NOMO-1 (cell line): ENCODE data around the gene PAQR8.
"Not testable (repeated sequence)": the region's sequence is repeated elsewhere in the genome, so short reads cannot be mapped to it uniquely, and the experiment has no call there.

Experiments used
- DNase-seq, 2 experiments: peaks; one replicate each; lab custom pipeline; 2025; ENCODE audit not compliant: unreplicated experiment in 2 of 2; lab: John Stamatoyannopoulos, UW

Gene PAQR8

DNA sequence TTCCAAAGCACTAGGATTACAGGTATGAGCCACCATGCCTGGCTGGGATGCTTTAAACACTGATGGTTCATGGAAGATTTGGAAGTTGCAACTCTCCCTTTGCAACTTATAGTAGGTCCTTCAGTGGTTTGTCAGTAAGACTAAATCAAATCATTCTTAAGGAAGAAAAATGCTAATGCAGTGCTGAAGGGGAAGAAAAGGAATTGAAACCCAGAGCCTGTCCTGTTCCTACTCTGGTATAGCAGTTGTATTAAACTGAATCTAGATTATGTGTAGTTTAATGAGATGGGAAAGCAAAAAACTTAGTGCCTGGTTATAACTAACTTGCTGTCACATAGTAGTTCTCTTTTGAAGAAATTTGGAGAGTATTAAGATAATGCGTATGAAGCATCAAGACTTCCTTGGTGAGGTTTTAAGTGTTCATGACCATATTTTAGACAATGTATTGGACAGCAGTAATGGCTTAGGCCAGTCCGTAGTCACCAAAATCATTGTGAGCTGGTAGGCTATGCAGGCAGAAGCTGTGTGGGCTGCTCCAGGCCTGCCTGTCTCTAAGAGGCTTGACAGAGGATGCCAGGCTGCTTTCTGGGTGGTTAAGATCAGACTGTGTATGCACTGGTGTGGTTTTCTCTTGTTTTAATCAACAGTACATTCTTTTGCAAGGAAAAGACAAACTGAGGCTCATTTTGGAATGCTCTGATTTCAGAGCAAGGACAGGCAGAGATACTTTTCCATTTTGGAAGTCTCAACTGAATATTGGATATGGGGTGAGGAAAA is 14.0 kb downstream of the PAQR8 start:
- DNase-seq: peak in 1 of 2 experiments; percentile 37

DNA sequence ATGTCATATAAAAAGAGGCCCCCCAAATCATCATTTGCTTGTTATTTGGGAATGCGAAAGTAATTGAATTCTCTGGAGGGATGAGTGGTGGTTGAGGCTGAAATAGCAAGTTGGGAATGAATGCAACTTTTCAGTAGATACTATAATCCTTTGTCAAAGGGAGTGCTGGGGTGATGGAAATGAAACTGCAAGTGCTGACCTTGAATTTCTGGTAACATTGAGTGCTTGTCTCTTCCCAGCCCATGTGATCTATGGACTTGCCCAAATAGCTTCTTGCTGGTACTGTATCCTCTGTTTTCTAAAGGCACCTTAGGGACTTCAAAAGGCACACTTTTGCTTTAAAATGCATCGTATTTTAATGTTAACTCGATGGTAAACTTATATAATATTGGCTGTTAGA is 14.8 kb downstream of the PAQR8 start:
- no peak for DNase-seq

DNA sequence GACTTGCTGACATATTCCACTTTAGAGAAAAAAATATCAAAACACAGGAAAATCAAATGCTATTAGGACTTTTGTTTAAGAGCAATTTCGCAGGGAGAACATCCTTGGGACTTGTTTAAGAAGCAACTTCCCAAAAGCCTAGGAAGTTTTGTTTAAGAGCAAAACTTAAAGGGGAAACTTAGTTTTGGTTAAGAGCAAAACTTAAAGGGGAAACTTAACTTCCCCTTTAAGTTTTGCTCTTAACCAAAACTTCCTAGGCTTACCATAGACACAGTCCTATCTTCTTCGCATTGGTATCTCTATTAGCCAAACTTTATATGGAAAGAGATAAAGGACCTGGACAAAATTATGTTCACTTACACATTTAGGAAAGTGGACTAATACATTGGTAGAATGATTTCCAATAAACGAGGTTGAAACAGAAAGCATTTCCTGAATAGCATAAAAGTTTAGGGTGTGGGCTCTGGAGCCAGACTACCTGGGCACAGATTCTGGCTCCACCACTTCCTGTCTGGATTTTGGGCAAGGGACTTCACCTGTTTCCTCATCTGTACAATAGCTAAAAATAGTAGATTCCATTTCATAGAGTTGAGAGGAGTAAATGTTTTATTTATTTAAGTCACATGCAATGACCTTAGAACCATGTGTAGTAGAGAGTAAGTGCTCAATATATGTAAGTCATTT is 15.7 kb downstream of the PAQR8 start:
- DNase-seq: peak; percentile 19 to 65

DNA sequence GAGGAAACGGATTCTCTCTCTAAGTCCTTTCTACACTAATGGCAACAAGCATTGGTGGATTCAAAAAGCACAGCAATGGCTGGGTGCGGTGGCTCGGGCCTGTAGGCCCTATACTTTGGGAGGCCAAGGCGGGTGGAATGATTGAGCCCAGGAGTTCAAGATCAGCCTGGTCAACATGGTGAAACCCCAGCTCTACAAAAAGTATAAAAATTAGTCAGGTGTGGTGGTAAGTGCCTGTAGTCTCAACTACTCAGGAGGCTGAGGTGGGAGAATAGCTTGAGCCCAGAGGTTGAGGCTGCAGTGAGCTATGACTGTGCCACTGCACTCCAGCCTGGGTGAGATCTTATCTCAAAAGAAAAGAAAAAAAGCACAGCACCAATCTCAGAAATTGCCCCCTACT is 19.3 kb downstream of the PAQR8 start:
- DNase-seq: no peak

DNA sequence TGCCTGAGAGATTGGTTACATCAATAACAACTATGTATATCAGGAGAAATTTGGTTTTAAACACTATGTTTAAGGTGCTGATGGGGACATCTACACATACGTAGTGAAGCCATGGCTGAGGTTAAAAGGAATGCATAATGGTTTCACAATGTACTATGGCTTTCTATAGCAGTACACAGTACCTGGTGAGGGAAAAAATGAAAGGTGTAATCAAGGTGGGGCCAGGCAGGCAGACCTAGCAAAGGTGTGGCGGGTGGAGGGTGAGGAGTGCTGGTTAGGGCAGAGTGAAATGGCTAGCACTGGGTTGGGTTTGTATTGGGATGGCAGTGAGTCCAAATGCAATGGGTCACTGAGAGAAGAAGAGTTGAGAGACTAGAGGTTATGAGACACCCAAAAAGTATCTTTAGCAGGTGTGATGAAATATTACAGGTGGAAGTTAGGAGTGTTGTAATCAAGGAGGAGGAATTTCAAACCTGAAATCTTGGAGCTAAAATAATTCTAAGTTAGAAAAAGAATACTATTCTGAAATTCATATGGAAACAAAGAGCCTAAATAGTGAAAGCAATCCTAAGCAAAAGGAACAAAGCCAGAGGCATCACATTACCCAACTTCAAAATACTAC is 22.3 kb downstream of the PAQR8 start:
- DNase-seq: no peak

DNA sequence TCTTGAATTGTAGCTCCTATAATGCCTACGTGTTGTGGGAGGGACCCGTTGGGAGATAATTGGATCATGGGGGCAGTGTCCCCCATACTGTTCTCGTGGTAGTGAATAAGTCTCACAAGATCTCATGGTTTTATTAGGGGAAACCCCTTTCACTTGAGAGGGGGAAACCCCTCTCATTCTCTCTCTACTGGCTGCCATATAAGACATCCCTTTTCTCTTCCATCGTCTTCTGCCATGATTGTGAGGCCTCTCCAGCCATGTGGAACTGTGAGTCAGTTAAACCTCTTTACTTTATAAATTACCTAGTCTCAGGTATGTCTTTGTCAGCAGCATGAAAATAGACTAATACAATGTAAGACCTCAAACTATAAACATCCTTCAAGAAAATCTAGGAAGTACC is 23.1 kb downstream of the PAQR8 start:
- DNase-seq: no peak

DNA sequence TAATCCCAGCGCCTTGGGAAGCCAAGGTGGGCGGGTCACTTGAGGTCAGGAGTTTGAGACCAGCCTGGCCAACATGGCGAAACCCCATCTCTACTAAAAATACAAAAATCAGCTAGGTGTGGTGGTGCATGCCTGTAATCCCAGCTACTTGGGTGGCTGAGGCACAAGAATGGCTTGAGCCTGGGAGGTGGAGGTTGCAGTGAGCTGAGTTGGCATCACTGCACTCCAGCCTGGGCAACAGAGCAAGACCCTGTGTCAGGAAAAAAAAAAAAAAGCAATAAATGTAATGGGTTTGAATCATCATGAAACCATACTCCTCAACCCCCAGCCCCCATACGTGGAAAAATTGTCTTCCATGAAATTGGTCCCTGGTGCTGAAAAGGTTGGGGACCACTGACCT is 26.2 kb downstream of the PAQR8 start:
- DNase-seq: not testable (repeated sequence)

DNA sequence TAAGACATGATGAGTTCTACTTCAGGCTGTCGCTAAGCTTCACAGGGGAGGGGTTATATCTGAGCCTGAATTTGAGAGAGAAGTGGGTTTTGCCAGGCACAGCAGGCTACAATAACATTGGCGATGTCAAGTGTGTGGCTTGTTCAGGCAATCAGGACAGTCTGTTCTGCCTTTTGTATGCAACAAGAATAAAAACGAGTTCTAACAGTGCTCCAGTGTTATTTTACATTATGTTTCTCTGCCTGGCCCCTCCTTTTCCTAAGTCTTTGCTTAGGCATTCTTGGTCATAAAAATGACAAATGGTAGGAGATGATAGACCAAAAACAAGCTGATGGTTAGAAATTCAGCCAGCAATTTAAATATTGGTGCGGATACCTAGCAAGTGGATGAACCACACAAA is 26.8 kb downstream of the PAQR8 start:
- no peak for DNase-seq

DNA sequence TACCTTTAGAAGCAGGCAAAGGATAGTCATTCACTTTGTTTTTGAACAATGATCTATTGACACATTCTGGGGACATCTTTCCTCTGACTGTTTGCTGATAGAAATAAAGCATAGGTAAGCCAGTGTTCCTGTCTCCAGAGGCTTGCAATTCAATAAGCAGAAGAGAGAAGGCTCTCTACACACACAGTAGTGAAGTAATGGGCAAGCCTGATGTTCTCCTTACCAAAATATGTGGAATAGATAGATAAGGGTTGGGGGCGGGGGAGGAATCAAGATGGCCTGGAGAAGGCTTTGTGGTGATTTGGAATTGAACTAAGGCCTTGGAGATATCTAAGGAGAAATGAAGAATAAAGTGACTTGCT is 27.3 kb downstream of the PAQR8 start:
- DNase-seq: peak in 1 of 2 experiments; percentile 27

DNA sequence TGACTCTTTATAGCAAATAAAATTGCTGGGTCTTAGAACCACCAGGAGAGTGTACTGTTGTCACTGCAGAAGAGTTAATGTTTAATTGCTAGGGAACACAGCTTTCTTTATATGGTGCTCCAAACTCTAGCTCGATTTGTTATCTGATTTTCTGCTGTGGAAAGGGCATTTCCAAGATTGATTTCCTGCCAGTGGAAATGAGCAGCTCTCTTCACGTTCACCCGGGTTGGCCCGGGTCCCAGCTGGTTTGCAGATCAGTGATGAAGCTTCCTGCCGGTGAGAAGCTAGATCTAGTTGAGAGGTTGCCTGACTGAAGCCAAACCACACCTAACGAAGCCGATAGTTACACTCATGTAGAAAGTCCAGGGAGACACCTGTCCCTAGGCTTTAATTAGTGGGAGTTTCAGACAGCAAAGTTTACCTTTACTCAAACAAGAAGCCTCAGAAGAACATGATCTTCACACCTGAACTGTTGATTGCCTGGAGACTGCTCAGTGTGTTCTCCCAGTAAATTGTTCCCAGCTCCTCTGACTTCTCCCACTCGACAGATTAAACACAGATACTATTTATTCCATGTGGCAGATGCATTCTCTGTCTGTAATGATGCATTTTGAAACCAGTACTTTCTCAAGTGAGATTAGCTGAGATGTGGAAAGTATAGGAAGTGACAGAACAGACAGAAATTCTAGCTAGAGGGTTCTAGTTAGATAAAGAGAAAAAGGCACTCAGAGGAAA is 27.8 kb downstream of the PAQR8 start:
- DNase-seq: peak in 1 of 2 experiments; percentile 68

DNA sequence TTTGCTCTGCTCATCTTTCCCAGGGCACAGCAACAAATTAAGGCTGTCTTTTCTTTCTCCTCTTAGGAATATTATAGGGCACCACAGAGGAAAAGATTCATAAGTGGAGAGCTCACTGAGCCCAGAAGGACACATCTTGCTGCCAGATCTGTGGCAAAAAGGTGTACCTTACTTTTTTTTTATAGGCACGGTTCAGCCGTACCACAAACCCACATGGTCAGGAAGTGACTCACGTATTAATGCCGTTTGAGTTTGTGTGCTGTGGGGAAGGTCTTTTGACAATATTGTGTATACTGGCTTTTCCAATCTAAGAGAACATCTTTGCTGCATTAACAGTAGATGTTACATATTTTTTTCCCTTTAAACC is 28.4 kb downstream of the PAQR8 start:
- DNase-seq: peak; percentile 69 to 84

DNA sequence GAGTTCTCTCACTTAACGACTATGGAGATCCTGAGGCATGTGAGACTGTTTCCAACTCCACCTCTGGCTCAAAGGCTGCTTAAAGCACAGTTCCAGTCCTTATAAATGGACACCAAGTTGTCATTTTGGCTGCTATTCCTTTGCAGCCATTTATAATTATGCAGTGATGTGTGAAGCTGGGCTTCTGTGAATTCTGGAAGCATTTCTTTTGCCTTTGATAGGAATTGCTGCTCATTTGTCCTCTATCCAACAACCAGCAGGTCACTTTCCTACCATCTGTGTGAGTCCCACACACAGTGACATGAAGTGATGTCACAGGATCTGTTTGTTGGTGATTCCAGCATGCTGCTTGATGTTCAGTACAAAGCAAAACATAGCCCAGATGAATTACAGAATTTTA is 29.6 kb downstream of the PAQR8 start:
- DNase-seq: no peak

DNA sequence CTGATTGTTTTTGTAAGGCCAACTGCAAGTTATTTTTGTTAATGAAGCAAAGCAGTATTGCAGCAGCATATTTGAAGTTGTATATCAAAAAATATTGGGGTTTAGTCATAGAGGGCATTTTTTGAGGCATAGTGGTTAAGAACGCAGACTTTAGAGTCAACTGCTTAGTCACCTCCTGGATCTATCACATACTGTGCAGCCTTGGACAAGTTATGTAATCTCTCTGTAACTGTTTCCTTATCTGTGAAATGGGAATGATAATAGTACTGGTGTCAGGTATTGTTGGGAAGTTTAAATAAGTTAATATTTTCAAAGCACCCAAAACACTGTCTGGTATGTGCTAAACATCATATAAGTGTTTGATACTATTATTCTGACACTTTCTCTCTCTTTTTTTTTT is 31.0 kb downstream of the PAQR8 start:
- DNase-seq: no peak

DNA sequence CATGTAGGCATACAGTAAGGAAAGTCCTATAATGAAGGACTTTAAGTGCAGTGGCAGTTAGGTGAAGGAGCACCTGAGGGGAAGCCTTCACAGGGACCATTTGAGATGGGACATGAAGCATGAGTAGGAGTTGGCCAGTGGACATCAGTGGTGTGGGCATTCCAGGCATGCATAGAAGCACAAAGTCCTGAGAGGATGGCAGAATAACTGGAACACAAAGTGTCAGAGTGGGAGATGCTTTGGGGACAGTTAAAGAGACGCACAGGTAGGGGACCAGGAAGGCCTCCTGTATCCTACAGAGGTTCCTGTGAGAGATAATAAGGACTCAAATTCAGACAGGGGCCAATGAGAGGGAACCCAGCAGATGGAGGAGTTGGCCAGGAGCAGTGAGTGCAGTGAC is 31.8 kb downstream of the PAQR8 start:
- no peak for DNase-seq

DNA sequence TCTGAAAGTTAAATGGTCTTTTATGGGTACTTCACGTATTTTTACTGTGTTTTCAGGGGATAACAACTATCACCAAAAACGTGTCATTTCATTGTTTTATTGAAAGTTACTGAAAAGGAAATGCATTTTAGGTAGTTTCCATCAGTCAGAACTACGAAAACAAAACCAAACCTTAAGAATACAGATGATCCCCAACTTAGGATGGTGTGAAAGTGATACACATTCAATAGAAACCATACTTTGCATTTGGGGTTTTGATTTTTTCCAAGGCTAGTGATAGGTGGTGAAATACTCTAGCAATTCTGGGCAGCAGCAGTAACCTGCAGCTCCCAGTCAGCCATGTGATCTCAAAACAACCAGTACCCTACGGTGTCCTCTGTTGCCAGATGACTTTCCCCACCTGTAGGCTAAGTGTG is 32.3 kb downstream of the PAQR8 start:
- DNase-seq: no peak

DNA sequence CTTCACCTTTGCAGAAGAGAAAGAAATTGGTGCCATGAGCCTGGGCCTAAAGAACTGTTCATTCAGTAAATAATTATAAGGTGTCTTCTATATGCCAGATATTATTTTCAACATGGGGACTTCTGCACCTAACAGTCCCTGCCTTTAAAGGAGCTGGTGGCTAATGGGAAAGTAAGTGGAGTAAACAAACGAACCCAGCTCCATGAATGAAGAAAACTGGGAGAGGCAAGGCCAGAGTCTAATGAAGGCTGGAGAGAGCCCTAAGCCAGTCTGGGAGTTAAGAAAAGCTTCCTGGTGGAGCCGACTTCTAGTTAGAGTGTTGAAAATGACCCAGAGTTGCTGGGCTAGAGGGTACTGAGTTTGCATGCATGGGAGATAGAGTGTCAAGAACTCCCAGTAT is 34.0 kb downstream of the PAQR8 start:
- DNase-seq: no peak

DNA sequence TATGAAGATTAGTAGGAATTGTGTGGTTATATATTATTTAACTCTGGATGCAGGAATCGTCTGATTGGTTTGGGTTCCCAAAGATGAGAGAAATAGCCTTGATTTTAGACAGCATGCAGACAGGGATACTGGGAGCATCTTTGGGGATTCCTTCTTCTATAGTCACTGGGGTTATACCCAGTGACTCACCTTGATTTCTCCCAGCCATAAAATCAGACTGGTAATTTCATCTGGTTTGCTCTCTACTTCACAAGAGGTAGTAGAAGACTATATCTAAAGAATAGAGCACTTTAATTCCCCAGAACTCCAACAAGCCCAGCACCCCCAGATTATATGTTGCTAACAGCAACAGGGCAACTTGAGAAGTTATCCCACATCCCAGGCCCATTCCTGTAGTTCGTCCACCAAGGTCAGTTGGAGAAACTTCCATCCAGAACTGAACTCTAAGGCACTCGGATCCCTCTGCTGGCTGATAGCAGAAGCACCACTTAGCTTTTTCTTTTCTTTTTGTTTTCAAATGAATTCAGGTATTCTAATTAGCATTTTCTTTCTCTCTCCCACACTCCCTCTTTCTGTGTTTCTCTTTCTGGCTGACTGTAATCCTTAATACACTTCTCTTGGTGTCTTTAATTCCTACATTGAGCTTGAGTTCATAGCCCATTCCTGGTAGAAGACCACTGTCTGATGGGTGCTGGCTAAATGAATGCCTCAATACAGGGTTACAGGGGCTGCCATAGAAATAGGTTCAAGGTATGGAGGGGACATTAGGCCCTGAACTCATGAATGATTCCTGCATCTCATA is 37.8 kb downstream of the PAQR8 start:
- DNase-seq: peak in 1 of 2 experiments; percentile 57

DNA sequence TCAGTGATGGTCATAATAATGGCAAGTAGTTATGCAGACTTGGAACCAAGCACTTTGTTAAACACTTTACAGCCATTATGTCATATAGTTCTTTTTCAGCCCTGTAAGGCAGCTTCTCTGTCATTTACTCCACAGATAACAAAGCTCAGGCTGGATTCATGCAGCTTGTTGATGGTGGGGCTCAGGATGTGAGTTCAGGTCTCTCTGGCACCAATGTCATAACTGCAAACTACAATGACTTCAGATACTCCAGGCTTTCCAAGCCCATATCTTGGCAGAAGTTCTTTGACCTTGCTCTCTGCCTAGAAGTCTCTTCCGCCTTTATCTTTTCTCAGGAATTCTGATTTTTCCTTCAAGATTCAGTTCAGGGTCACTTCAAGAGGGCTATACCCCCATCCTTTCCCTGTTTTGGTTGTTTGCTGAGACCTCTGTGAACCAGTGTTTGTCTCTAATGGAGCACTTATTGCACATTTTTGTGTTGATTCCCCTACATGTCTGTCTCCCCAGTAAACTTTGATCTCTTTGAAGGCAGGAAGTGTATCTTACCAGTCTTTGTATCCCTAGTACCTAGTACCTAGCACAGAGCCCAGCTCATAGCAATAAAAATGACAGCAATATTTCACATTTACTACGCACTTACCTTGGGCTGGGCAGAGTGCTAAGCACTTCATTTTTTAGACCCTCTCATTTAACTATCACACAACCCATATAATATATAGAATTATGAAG is 38.5 kb downstream of the PAQR8 start:
- no peak for DNase-seq

DNA sequence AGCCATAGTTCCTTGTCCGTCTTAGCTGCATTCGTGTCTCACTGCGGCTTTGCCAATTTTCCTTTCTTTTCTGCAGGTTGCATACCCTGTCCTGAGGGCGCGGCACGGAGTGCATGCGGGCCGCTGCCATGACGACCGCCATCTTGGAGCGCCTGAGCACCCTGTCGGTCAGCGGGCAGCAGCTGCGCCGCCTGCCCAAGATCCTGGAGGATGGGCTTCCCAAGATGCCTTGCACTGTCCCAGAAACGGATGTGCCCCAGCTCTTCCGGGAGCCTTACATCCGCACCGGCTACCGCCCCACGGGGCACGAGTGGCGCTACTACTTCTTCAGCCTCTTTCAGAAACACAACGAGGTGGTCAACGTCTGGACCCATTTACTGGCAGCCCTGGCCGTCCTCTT is 41.1 kb downstream of the PAQR8 start:
- no peak for DNase-seq

DNA sequence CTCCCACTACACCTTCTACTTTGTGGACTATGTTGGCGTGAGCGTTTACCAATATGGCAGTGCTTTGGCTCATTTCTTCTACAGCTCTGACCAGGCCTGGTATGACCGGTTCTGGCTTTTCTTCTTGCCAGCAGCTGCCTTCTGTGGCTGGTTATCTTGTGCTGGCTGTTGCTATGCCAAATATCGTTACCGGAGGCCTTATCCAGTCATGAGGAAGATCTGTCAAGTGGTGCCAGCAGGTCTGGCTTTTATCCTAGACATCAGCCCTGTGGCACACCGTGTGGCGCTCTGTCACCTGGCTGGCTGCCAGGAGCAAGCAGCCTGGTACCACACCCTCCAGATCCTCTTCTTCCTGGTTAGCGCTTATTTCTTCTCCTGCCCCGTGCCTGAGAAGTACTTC is 41.7 kb downstream of the PAQR8 start:
- no peak for DNase-seq
